OCI-LY7 (cell line): ENCODE results near the gene PARN.
"Not testable (repeated sequence)": the region's sequence is repeated elsewhere in the genome, so short reads cannot be mapped to it uniquely, and the experiment has no call there.

Experiments
- EZH2phosphoT487 ChIP-seq: fragments of 200-600 bp; sonication (generic); IDR thresholded peaks from 2 replicates; pipeline ENCODE4 v1.6.1; 2018; ENCODE audit warnings: low read depth, borderline replicate concordance, mild to moderate bottlenecking, mixed run types, antibody characterized with exemption, low read length, moderate library complexity, mixed read lengths
- TF ChIP-seq, protein P1 (sequence below): fragments of 200-600 bp; sonication (generic); conservative IDR thresholded peaks from 2 replicates; pipeline ENCODE4 v1.5.1; 2014; ENCODE audit warnings: mild to moderate bottlenecking, antibody characterized with exemption, low read length, moderate library complexity, mixed read lengths

DNA sequence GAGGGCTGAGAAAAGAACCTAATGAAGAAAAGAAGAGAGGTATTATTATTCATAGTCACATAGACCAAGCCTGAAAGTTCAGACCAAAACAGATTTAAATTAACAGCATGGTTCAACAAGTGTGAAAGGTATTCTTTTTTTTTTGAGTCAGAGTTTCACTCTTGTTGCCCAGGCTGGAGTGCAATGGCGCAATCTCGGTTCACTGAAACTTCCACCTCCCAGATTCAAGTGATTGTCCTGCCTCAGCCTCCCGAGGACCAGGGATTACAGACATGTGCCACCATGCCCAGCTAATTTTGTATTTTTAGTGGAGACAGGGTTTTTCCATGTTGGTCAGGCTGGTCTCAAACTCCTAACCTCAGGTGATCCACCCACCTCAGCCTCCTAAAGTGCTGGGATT lies 49.1 kb downstream of the PARN start:
- TF ChIP-seq, protein P1, sequence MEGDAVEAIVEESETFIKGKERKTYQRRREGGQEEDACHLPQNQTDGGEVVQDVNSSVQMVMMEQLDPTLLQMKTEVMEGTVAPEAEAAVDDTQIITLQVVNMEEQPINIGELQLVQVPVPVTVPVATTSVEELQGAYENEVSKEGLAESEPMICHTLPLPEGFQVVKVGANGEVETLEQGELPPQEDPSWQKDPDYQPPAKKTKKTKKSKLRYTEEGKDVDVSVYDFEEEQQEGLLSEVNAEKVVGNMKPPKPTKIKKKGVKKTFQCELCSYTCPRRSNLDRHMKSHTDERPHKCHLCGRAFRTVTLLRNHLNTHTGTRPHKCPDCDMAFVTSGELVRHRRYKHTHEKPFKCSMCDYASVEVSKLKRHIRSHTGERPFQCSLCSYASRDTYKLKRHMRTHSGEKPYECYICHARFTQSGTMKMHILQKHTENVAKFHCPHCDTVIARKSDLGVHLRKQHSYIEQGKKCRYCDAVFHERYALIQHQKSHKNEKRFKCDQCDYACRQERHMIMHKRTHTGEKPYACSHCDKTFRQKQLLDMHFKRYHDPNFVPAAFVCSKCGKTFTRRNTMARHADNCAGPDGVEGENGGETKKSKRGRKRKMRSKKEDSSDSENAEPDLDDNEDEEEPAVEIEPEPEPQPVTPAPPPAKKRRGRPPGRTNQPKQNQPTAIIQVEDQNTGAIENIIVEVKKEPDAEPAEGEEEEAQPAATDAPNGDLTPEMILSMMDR, result not testable (repeated sequence)
- TF ChIP-seq EZH2phosphoT487, result not testable (repeated sequence)
